ENCODE data around the gene KLLN. TPM values are rescaled to one million over a fixed set of nuclear protein-coding genes. Genes with fewer than 3 reads are reported as not detected.
A peak's percentile ranks its signal among the peaks of the same experiment; 100 is the strongest.

Gene KLLN

GRCh38 chr10:87816898-87817608, 46.3 kb downstream of the KLLN start:
- Histone ChIP-seq H3K27me3 (ENCODE audit: control insufficient read depth in 1 of 2, insufficient read depth in 1 of 2, low read length in 2 of 2) (no peaks in the 10 kb centered on the region), H3K9me3 (ENCODE audit: control insufficient read depth, low read length) (no peaks in the 10 kb centered on the region), H2BK15ac (ENCODE audit: low read depth, poor library complexity, severe bottlenecking) (no peak overlapping the region), H2BK5ac (ENCODE audit: low read depth, low read length, poor library complexity, severe bottlenecking) (no peak overlapping the region), H3K36me3 (ENCODE audit: control insufficient read depth in 1 of 2, insufficient read depth in 2 of 2, low read depth in 1 of 2, low read length in 2 of 2) (peaks cover 3 to 19% of the 10 kb centered on the region in 2 experiments), H3K14ac (ENCODE audit: low read length in 2 of 2) (no peak overlapping the region), H3K27ac (ENCODE audit: low read length, poor library complexity, severe bottlenecking) (no peak overlapping the region), H2AFZ (ENCODE audit: low read depth, low read length) (no peak overlapping the region), H3K4me1 (ENCODE audit: control insufficient read depth, insufficient read depth, low read depth, low read length) (peaks cover 3% of the 10 kb centered on the region), H3K18ac (ENCODE audit: low read depth in 1 of 2, low read length in 2 of 2) (no peak overlapping the region), H3K4me2 (ENCODE audit: low read length, poor library complexity, severe bottlenecking) (peak overlapping the region; percentile 67), H3K9ac (ENCODE audit: low read length) (peak overlapping the region; percentile 97), H3K79me1 (replicated peaks; ENCODE audit: low read length, poor library complexity, severe bottlenecking) (no peaks in the 10 kb centered on the region), H2AK5ac (ENCODE audit: low read length, severe bottlenecking) (no peak overlapping the region), H4K91ac (ENCODE audit: low read length) (no peak overlapping the region), H4K8ac (ENCODE audit: low read length) (no peak overlapping the region), H2BK120ac (ENCODE audit: low read depth, low read length) (no peak overlapping the region), H3K23ac (ENCODE audit: low read length in 2 of 2) (no peak overlapping the region), H2BK12ac (ENCODE audit: low read length in 2 of 2) (no peak overlapping the region), H3K4ac (ENCODE audit: low read depth in 1 of 2, low read length in 2 of 2) (no peak overlapping the region), H3K4me3 (ENCODE audit: insufficient read depth in 1 of 2, low read depth in 1 of 2, low read length in 2 of 2) (peak overlapping the region; percentile 68 to 96)
- peak; percentile 34 for DNase-seq
- 10% methylated on average over 7 of the region's 10 CpGs for WGBS

- H3K4ac ChIP-seq (ENCODE audit: low read depth in 1 of 2, low read length in 2 of 2), result no peak overlapping the region
- no peak overlapping the region for H2AFZ ChIP-seq (ENCODE audit: low read depth, low read length)
- H3K4me3 ChIP-seq (ENCODE audit: insufficient read depth in 1 of 2, low read depth in 1 of 2, low read length in 2 of 2), result peak overlapping the region in 1 of 2 experiments; percentile 96
- H3K27me3 ChIP-seq (ENCODE audit: control insufficient read depth in 1 of 2, insufficient read depth in 1 of 2, low read length in 2 of 2), result no peaks in the 10 kb centered on the region
- DNase-seq, result no peak
- peaks cover 3% of the 10 kb centered on the region for H3K4me1 ChIP-seq (ENCODE audit: control insufficient read depth, insufficient read depth, low read depth, low read length)
- H3K14ac ChIP-seq (ENCODE audit: low read length in 2 of 2), result no peak overlapping the region
- no peak overlapping the region for H2BK12ac ChIP-seq (ENCODE audit: low read length in 2 of 2)
- no peak overlapping the region for H3K27ac ChIP-seq (ENCODE audit: low read length, poor library complexity, severe bottlenecking)
- H3K18ac ChIP-seq (ENCODE audit: low read depth in 1 of 2, low read length in 2 of 2), result no peak overlapping the region
- H3K23ac ChIP-seq (ENCODE audit: low read length in 2 of 2), result no peak overlapping the region
- peak overlapping the region; percentile 3 for H3K4me2 ChIP-seq (ENCODE audit: low read length, poor library complexity, severe bottlenecking)
- H2BK120ac ChIP-seq (ENCODE audit: low read depth, low read length), result no peak overlapping the region
- H4K91ac ChIP-seq (ENCODE audit: low read length), result no peak overlapping the region
- H2BK5ac ChIP-seq (ENCODE audit: low read depth, low read length, poor library complexity, severe bottlenecking), result no peak overlapping the region
- no peaks in the 10 kb centered on the region for H3K9me3 ChIP-seq (ENCODE audit: control insufficient read depth, low read length)
- H3K9ac ChIP-seq (ENCODE audit: low read length), result peak overlapping the region; percentile 97
- H2BK15ac ChIP-seq (ENCODE audit: low read depth, poor library complexity, severe bottlenecking), result no peak overlapping the region
- H3K36me3 ChIP-seq (ENCODE audit: control insufficient read depth in 1 of 2, insufficient read depth in 2 of 2, low read depth in 1 of 2, low read length in 2 of 2), result peaks cover 3 to 26% of the 10 kb centered on the region in 2 experiments
- no peak overlapping the region for H4K8ac ChIP-seq (ENCODE audit: low read length)
- 75% methylated on average over 7 of the region's 9 CpGs for WGBS
- H2AK5ac ChIP-seq (ENCODE audit: low read length, severe bottlenecking), result no peak overlapping the region
- peaks cover 2% of the 10 kb centered on the region for H3K79me1 ChIP-seq (replicated peaks; ENCODE audit: low read length, poor library complexity, severe bottlenecking)
Observed at GRCh38 chr10:87816163-87816897, 47.0 kb downstream of the KLLN start.

Small RNAs within 50 kb of the gene (small RNA-seq; reads per million reads assigned to genes)
- gene RN7SL78P (ENCODE audit: low read depth), result not detected

Data from mesenchymal stem cell (in vitro differentiated cells and primary cell).